HL-60 (cell line): ENCODE results near the gene MAP2K3.

Source experiments
- DNase-seq, 2 experiments: peaks; one replicate each; pipeline ENCODE4 v3.0.0-alpha.2; 2010 to 2020; ENCODE audit warnings: low read depth in 1 of 2, low spot score in 1 of 2
- H3K27ac ChIP-seq: fragments of 250-450 bp; sonication (Bioruptor Pico); replicated peaks from 2 replicates; pipeline ENCODE4 v1.5.1; 2020; ENCODE audit warnings: mild to moderate bottlenecking, moderate library complexity
- H3K27me3 ChIP-seq: fragments of 250-450 bp; sonication (Bioruptor Pico); 2 replicates; pipeline ENCODE4 v1.5.1; 2021; ENCODE audit warnings: mild to moderate bottlenecking, moderate library complexity; ENCODE audit not compliant: insufficient read depth, poor library complexity, severe bottlenecking
- H3K4me3 ChIP-seq: replicated peaks from 2 replicates; pipeline ENCODE4 v1.5.1; 2011; ENCODE audit warnings: mild to moderate bottlenecking, control low read depth, low read length; ENCODE audit not compliant: insufficient read depth
- GABPA ChIP-seq: IDR thresholded peaks from 2 replicates; pipeline ENCODE4 v1.6.1; 2012; ENCODE audit warnings: low read depth
- POLR2AphosphoS5 ChIP-seq: IDR thresholded peaks from 2 replicates; pipeline ENCODE4 v1.6.1; 2012; ENCODE audit warnings: low read depth
- SPI1 ChIP-seq: IDR thresholded peaks from 2 replicates; pipeline ENCODE4 v1.6.1; 2012; ENCODE audit warnings: low read depth, mild to moderate bottlenecking, borderline replicate concordance
- TF ChIP-seq, protein P1 (sequence below): IDR thresholded peaks from one replicate; pipeline ENCODE4 v1.5.1; 2011; ENCODE audit warnings: low read length, control low read depth, inconsistent platforms; ENCODE audit not compliant: insufficient read depth
- TF ChIP-seq, protein P2 (sequence below): IDR thresholded peaks from 2 replicates; pipeline ENCODE4 v1.6.1; 2012; ENCODE audit warnings: low read depth; ENCODE audit not compliant: insufficient replicate concordance

MAP2K3 gene

DNA sequence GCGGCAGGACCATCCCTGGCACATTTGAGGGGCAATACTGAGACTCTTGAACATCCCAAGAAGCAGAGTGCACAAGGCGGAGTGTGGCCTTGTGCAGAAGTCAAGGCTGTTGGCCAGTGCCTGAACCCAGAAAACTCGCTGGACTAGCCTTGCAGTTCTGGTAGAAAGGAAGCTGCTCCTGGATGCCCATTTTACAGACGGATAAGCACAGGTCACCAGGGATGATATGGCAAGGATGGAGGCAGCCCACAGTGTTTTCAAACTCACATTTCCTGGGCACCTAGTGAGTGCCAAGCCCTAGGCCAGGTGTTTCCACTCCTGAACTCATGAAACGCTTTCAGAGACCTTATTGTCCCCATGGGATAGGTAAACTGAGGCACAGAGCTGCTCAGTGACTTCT, 1.7 kb upstream of the MAP2K3 start:
- Histone ChIP-seq H3K4me3 (no peak overlapping the region), H3K27me3 (no peaks in the 10 kb centered on the region), H3K27ac (no peak overlapping the region)
- no peak for DNase-seq
- no peak for TF ChIP-seq SPI1
- TF ChIP-seq POLR2AphosphoS5: no peak
- TF ChIP-seq GABPA: no peak

DNA sequence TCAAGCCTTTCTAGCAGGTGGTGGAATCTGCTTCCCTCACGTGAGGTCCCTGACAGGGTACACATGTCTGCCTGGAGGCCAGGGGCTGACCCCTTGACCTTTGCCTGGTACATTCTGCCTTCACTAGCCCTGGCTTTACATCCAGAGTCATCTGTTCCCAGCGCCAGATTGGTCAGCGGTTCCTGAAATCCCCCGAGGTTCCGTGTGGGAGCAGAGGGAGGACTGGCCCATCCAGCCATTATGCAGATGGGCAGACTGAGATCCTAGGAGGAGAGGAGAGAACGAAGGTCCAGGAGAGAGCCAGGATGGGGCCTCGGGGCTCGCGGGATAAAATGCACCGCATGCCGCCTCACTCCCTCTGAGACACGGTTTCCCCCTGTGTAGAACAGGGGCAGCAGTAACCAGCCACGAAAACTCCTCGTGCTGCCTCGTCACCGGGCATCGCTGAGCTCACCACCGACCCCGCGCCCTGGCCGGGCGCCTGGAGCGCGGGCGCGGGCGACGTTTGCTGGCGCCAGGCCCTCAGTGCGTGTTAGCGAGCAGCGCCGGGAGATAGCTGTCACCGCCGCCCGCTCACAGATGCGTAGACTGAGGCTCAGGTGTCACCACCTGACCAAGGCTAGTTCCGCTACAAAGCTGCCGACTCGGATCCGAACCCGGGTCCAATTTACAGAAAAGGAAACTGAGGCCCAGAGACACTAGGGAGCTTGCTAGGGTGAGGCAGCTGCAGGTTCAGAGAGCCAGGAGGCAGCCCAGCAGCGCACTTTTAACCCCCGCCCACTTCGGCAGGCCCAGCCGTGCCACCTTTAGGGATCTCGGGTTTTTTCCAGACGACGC, 811 bp upstream of the MAP2K3 start:
- no peaks in the 10 kb centered on the region for H3K27me3 ChIP-seq
- H3K4me3 ChIP-seq: peak overlapping the region; percentile 52
- peak overlapping the region; percentile 40; the same call in 1 of the 2 replicates for H3K27ac ChIP-seq
- DNase-seq: no peak
- TF ChIP-seq, protein P1, sequence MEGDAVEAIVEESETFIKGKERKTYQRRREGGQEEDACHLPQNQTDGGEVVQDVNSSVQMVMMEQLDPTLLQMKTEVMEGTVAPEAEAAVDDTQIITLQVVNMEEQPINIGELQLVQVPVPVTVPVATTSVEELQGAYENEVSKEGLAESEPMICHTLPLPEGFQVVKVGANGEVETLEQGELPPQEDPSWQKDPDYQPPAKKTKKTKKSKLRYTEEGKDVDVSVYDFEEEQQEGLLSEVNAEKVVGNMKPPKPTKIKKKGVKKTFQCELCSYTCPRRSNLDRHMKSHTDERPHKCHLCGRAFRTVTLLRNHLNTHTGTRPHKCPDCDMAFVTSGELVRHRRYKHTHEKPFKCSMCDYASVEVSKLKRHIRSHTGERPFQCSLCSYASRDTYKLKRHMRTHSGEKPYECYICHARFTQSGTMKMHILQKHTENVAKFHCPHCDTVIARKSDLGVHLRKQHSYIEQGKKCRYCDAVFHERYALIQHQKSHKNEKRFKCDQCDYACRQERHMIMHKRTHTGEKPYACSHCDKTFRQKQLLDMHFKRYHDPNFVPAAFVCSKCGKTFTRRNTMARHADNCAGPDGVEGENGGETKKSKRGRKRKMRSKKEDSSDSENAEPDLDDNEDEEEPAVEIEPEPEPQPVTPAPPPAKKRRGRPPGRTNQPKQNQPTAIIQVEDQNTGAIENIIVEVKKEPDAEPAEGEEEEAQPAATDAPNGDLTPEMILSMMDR: no peak
- no peak for TF ChIP-seq POLR2AphosphoS5
- no peak for TF ChIP-seq SPI1
- TF ChIP-seq GABPA: no peak
- TF ChIP-seq, protein P2, sequence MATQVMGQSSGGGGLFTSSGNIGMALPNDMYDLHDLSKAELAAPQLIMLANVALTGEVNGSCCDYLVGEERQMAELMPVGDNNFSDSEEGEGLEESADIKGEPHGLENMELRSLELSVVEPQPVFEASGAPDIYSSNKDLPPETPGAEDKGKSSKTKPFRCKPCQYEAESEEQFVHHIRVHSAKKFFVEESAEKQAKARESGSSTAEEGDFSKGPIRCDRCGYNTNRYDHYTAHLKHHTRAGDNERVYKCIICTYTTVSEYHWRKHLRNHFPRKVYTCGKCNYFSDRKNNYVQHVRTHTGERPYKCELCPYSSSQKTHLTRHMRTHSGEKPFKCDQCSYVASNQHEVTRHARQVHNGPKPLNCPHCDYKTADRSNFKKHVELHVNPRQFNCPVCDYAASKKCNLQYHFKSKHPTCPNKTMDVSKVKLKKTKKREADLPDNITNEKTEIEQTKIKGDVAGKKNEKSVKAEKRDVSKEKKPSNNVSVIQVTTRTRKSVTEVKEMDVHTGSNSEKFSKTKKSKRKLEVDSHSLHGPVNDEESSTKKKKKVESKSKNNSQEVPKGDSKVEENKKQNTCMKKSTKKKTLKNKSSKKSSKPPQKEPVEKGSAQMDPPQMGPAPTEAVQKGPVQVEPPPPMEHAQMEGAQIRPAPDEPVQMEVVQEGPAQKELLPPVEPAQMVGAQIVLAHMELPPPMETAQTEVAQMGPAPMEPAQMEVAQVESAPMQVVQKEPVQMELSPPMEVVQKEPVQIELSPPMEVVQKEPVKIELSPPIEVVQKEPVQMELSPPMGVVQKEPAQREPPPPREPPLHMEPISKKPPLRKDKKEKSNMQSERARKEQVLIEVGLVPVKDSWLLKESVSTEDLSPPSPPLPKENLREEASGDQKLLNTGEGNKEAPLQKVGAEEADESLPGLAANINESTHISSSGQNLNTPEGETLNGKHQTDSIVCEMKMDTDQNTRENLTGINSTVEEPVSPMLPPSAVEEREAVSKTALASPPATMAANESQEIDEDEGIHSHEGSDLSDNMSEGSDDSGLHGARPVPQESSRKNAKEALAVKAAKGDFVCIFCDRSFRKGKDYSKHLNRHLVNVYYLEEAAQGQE: no peak

DNA sequence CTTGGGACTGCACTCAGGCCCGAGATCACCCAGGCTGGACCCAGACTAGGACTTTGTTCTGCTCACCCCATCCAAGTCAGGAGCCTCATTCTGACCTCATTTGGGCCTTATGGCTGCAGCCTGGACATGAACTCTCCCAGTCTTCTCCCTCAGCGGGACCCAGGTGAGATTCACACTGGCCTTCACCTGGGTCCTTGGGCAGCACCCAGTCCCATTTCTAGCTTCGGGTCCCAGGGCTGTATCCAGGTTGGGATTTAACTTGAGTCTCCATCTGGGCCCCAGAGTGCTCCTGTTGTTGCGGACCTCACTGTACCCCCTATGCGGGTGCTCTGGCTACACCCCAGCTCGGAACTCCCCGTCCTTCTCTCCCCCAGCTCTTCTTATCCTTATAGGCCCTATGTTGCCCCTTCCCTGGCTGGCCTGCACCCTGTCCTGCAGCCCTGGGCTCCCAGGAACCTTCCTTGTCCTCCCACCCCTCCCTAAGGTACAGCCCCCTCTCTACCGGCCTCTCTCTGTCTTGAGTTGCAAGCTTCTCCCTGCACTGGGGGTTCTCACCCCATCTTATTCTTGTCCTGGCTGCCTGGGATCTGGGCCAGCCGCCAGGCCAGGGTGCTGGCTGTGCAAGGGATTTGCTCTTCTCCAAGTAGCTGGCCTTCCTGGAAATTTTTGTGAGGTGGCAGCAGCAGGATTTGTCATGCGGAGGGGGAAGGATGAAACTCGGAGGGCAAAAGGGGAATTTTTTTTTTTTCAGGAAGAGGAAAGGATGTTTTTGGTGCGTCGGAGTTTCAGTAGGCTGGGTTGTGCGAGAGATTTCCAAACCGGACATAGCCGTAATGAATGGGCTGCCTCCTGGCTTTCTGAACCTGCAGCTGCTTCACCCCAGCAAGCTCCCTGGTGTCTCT, 904 bp downstream of the MAP2K3 start:
- H3K27me3 ChIP-seq: no peaks in the 10 kb centered on the region
- H3K27ac ChIP-seq: peak overlapping the region; percentile 97
- DNase-seq: peak in 1 of 2 experiments; percentile 25
- TF ChIP-seq GABPA (no peak), POLR2AphosphoS5 (no peak), SPI1 (no peak)
- TF ChIP-seq, protein P1: no peak
- TF ChIP-seq, protein P2: no peak
- peak overlapping the region; percentile 86 for H3K4me3 ChIP-seq
